HG03378 (cell line): Measurements from ENCODE around the gene HCN4.
"Not testable (repeated sequence)": the region's sequence is repeated elsewhere in the genome, so short reads cannot be mapped to it uniquely, and the experiment has no call there.

Experiments used
- ATAC-seq: cut with Tn5 transposase; IDR thresholded peaks from one replicate; pipeline ENCODE4 v1.9.1; 2021; ENCODE audit warnings: mild to moderate bottlenecking, moderate library complexity; ENCODE audit not compliant: unreplicated experiment

Gene HCN4

DNA sequence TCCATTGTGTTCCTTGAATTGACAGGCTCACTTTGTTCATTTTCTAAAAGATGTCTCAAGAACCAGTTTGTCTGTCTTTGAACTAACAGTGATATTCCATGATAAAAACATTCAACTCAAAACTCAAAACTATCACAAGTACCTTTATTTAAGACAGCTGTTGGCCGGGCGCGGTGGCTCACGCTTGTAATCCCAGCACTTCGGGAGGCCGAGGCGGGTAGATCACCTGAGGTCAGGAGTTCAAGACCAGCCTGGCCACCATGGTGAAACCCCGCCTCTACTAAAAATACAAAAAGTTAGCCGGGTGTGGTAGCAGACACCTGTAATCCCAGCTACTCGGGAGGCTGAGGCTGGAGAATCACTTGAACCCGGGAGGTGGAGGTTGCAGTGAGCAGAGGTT lies 68.5 kb downstream of the HCN4 start:
- ATAC-seq: not testable (repeated sequence)

GRCh38 chr15:73298522-73299245 lies 70.1 kb downstream of the HCN4 start:
- no peak for ATAC-seq

GRCh38 chr15:73296609-73297353 lies 72.0 kb downstream of the HCN4 start:
- ATAC-seq: no peak

DNA sequence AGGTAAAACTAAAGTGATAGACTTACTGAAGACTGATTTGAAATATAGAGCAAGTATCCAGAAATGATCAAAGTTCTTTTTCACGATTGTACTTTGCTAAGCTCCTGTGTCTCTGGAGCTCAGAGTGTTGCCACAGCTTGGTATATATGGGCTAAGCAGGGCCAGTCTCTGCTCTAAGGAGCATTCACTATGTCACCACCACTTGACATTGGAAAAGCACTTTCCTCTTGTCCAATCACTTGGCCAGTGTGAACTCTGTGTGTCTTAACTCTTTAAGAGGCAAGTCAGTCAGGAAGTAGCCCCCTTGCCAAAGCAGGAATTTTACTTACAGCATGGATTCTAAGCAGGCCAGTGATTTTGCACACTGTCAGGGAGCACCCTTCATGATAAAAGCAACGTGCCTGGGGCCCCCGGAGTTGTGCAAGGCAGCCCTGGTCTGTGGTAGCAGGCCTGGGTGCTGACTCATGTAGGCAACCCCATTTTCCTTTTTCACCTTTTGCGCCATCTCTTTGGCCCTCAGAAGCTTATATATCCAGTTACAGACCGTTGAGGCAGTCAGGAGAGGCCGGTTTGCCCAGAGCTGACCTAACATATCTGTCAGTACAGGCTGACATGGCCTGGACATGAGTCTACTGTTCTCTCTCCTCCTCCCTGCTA lies 73.0 kb downstream of the HCN4 start:
- no peak for ATAC-seq

DNA sequence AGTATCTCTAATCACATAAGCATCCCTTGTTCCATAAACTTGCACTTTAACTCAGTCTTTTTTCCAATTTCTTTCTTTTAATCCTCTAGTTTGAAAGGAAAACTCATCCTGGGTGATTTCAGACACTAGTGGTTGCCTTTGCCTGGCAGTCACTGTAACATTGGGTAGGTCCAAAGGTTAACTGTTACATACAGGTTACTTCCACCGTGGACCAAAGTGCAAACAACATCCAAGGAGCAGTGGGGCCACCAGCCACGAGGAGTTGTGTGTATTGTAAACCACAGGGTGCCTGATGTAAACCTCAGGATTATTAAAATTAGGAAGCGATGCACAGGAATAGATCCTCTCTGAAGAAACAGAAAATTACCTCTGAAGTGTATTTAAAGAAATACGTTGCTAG lies 75.0 kb downstream of the HCN4 start:
- no peak for ATAC-seq

DNA sequence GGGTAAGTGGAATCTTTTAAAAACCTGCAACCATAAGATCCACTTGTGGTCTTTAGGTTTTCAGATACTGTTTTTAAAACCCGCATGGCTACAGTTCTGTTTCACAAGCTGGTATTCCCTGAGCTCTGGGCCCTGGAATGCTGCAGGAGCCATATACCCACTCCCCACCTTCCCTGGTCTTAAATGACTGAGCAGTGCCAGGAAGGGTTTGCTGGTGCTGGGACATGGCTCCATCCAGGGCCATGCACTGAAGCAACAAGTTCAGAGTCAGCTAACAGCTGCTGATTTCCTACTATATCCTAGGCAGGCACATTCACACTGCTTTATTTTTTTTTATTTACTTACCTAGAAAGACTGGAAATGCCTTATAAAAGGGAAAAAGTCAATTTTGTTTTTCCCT lies 77.3 kb downstream of the HCN4 start:
- no peak for ATAC-seq

DNA sequence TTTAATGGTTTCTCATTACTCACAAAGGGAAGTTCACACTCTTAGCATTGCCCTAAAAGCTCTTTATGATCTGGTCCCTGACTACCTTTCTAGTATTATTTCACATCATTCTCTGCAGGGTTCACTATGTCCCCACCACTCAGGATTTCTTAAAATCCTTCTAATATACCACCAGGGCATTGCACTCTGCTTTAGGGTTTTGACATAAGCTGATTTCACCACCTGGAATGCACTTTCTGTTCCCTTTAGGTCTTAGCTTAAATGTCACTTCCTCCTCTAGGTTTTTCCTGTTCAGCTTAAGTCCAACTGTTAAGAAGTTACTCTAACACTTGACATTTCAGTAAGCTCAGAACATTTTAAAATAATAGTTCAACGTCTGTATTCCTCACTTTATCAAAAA lies 81.7 kb downstream of the HCN4 start:
- ATAC-seq: no peak

DNA sequence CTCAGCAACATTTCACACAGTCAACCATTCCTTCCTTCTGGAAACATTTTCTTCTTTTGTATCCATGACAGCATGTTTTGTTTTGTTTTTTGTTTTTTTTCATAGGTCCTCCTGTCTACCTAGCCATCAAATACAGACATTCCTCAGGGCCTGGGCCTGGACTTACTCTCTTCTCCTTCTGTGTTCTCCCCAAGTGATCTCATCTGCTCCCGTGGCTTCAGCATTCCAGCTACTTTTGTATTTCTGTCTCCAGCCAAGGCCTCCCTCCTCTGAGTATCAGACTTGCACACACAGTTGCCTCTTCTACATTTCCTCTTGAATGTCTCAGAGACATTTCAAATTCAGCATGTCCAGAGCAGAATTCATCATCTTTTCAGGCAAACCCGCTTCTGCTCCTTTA lies 82.4 kb downstream of the HCN4 start:
- ATAC-seq: no peak

- no peak for ATAC-seq
Measured at GRCh38 chr15:73284090-73284716, 84.6 kb downstream of the HCN4 start.

DNA sequence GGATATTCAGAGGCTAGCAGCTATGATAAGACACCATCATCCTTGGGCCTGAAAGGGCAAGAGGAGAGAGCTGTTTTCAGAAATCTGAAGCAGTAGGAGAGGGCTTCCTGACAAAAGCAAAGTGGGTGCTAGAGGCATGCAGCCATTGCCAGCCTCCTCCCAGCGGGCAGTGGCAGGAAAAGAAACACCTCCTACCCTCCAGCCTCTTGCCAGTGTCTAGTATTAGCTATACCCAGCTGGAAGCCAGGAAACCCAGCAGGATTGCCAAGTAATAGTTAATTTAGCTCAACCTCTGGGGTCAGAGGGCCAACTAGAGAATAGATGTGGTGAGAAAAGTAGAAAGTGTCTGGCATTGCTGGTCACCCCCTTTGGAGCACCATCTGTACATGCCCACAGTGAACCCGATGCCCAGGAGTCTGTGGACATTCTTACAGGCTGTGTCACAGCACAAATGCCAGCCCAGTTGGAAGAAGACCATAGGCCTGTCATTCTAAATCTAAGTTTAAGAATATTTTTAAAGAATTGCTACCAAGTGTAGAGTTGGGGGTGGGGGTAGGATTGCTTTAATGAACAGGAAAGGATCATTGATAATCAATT lies 85.3 kb downstream of the HCN4 start:
- ATAC-seq: no peak

- ATAC-seq: no peak
Measured at GRCh38 chr15:73282567-73283365, 86.0 kb downstream of the HCN4 start.

DNA sequence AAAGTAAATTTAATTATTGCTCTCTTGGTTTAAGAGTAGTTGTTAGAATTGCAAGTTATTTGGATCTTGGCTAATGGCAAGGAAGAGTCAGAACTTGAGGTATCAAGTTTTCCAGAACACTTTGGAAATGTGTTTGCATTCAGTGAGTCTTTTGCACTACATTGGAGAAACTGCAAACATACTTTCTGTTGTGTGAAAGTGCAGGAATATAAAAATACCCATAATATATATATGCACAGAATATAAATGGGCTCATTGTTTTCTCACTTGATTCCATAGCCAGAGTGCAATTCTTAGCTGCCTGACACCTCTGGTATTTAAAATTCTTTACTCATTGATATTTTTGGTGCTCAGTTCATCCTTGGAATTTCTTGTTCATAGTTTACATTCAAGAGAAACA lies 92.9 kb downstream of the HCN4 start:
- no peak for ATAC-seq

DNA sequence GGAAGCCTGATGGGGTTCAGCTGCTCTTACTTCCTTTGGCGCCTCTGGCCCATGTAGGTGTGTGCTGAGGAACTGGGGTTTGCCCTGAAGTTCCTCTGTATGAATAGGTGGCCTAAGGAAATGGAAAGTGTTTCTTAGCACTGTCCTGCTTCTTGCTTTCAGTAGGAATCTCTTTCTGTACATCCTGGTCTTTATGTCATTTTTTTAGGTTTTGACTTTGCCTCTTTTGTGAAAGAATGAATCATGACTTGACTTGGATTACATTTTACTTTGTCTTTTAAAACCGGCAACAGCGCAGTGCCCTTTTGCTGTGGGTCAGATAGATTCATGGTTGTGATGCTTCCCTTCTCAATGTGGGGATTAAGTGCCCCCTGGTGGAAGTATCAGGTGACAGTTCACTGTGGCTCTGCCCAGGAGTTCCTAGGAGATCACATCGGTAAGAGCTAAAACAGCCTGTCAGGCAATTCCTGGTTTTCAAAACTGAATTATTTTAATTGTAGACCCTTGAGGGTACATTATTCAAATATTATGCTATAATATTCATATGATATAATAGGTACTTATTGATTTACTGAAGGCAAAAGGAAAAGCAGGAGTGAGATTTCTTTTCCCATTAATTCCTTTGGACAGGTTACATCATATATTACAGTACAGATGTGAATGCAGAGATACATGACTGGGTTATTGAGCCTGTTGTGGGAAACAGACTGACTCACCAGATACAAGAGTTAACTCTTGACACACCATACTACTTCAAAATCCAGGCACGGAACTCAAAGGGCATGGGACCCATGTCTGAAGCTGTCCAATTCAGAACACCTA lies 95.4 kb downstream of the HCN4 start:
- no peak for ATAC-seq

DNA sequence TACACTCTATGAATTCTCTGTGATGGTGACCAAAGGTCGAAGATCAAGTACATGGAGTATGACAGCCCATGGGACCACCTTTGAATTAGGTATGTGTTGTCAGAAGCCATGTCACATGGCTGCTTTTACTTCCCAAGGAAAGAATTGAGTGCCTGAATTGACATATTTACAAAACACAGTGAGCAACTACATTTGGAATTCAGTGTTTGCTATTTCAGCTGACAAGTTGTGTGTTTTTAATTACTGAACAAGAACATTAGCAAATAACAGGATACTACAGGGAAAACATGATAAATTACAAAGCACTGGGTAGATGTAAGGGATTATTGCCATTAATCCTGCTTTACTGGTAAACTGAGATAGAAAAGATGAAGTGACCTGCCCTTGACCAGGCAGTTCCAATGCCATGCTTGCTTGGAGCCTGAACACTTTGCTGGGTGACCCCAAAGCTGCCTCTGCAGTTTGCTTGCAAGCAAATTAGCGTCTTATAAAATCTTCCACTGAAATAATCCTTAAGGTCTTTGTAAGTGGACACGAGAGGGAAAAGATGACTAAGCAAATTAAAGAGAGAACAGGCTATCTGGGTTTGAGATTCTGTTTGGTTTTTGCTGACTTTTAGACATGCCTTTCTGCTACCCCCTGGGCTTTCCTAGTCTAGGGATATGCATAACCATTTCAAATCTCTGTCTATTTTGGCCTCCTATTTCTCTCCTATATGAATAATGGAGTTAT lies 98.2 kb downstream of the HCN4 start:
- no peak for ATAC-seq
